Articular chondrocyte of knee joint (primary cell): ENCODE results near the gene ZNF532. TPM values are rescaled to one million over a fixed set of nuclear protein-coding genes. Genes with fewer than 3 reads are reported as not detected.

Experiments used
- small RNA-seq: library from RNA; depleted of rRNA; stranded (forward); fragments of <200 nt; gene quantifications from one replicate; pipeline ENCODE3, GENCODE V24; 2012
- total RNA-seq: library from RNA; depleted of rRNA; stranded (reverse); fragments of >200 nt; gene quantifications from 2 replicates; pipeline ENCODE4 v1.2.3, GENCODE V29; 2012

Gene ZNF532
- total RNA-seq, result 67.9 and 69.4 TPM in 2 replicates

GRCh38 chr18:58864146-58865032 lies at the start of gene ZNF532:
TSS of gene ZNF532 (plus strand) at chr18:58864877. CDS start in a region left out here.

Small RNAs within 50 kb of the gene (small RNA-seq; reads per million reads assigned to genes)
- not detected for gene RF00096
- gene RNU2-69P, result 0.27 reads per million

Other genes starting within 250 kb of the ZNF532 start
- 19.5 and 48.9 TPM in 2 replicates for gene ALPK2, start 235.8 kb upstream of the ZNF532 start, total RNA-seq
- 43.1 and 58.4 TPM in 2 replicates for gene MALT1, start 193.4 kb upstream of the ZNF532 start, total RNA-seq